ENCODE results near the gene CDC26. TPM values are rescaled to one million over a fixed set of nuclear protein-coding genes. Genes with fewer than 3 reads are reported as not detected.

CDC26 gene
- total RNA-seq, 1 donor from 2014 or later, result 22.1 TPM

- no peak for TF ChIP-seq CTCF (IDR thresholded peaks at IDR 0.05; ENCODE audit: insufficient read depth, low read length, poor library complexity, severe bottlenecking)
- DNase-seq (ENCODE audit: low read depth), result no peak
- no peaks in the 10 kb centered on the region for H3K27me3 ChIP-seq (ENCODE audit: control insufficient read depth, insufficient read depth, low read length)
- peaks cover 1% of the 10 kb centered on the region for H3K36me3 ChIP-seq (ENCODE audit: control insufficient read depth, insufficient read depth, low read length)
- no peak overlapping the region for H3K4me3 ChIP-seq (ENCODE audit: low read depth, low read length)
These were observed 13.7 kb upstream of the CDC26 start for GRCh38 chr9:113289091-113289490.

GRCh38 chr9:113281356-113281755 lies 6.0 kb upstream of the CDC26 start:
- H3K36me3 ChIP-seq (ENCODE audit: control insufficient read depth, insufficient read depth, low read length), result peaks cover 2% of the 10 kb centered on the region
- TF ChIP-seq CTCF (IDR thresholded peaks at IDR 0.05; ENCODE audit: insufficient read depth, low read length, poor library complexity, severe bottlenecking), result no peak

GRCh38 chr9:113278840-113279239 lies 3.5 kb upstream of the CDC26 start:
- TF ChIP-seq CTCF (IDR thresholded peaks at IDR 0.05; ENCODE audit: insufficient read depth, low read length, poor library complexity, severe bottlenecking), result no peak
- no peak for DNase-seq (ENCODE audit: low read depth)
- Histone ChIP-seq H3K27me3 (ENCODE audit: control insufficient read depth, insufficient read depth, low read length) (no peaks in the 10 kb centered on the region), H3K36me3 (ENCODE audit: control insufficient read depth, insufficient read depth, low read length) (peaks cover 2% of the 10 kb centered on the region), H3K4me3 (ENCODE audit: low read depth, low read length) (no peak overlapping the region)

More at GRCh38 chr9:113281356-113281755, 6.0 kb upstream of the CDC26 start:
- no peak overlapping the region for H3K4me3 ChIP-seq (ENCODE audit: low read depth, low read length)
- H3K27me3 ChIP-seq (ENCODE audit: control insufficient read depth, insufficient read depth, low read length), result no peaks in the 10 kb centered on the region
- no peak for DNase-seq (ENCODE audit: low read depth)

GRCh38 chr9:113274474-113275156 lies 757 bp downstream of the CDC26 start:
- peak; percentile 21 for DNase-seq (ENCODE audit: low read depth)
- peak; percentile 60 for TF ChIP-seq CTCF (IDR thresholded peaks at IDR 0.05; ENCODE audit: insufficient read depth, low read length, poor library complexity, severe bottlenecking)
- no peaks in the 10 kb centered on the region for H3K36me3 ChIP-seq (ENCODE audit: control insufficient read depth, insufficient read depth, low read length)
- H3K4me3 ChIP-seq (ENCODE audit: low read depth, low read length), result peak overlapping the region; percentile 97
- no peaks in the 10 kb centered on the region for H3K27me3 ChIP-seq (ENCODE audit: control insufficient read depth, insufficient read depth, low read length)

GRCh38 chr9:113269871-113270270 lies 5.5 kb downstream of the CDC26 start:
- TF ChIP-seq CTCF (IDR thresholded peaks at IDR 0.05; ENCODE audit: insufficient read depth, low read length, poor library complexity, severe bottlenecking), result no peak
- no peak for DNase-seq (ENCODE audit: low read depth)
- Histone ChIP-seq H3K27me3 (ENCODE audit: control insufficient read depth, insufficient read depth, low read length) (no peaks in the 10 kb centered on the region), H3K36me3 (ENCODE audit: control insufficient read depth, insufficient read depth, low read length) (no peaks in the 10 kb centered on the region), H3K4me3 (ENCODE audit: low read depth, low read length) (no peak overlapping the region)

GRCh38 chr9:113269355-113269754 lies 6.0 kb downstream of the CDC26 start:
- no peaks in the 10 kb centered on the region for H3K27me3 ChIP-seq (ENCODE audit: control insufficient read depth, insufficient read depth, low read length)
- DNase-seq (ENCODE audit: low read depth), result no peak
- H3K4me3 ChIP-seq (ENCODE audit: low read depth, low read length), result no peak overlapping the region
- TF ChIP-seq CTCF (IDR thresholded peaks at IDR 0.05; ENCODE audit: insufficient read depth, low read length, poor library complexity, severe bottlenecking), result no peak
- H3K36me3 ChIP-seq (ENCODE audit: control insufficient read depth, insufficient read depth, low read length), result no peaks in the 10 kb centered on the region
